Erythroblast (primary cell): ENCODE results near the gene C1QL3.

Source experiments
- DNase-seq, 2 experiments: peaks; one replicate each; lab custom pipeline; 2025; lab: John Stamatoyannopoulos, UW
- GATA1 ChIP-seq: IDR thresholded peaks from 2 replicates; pipeline ENCODE4 v1.6.1; 2011; ENCODE audit warnings: low read depth, mild to moderate bottlenecking, control low read depth, low read length, moderate library complexity
- POLR2A ChIP-seq: IDR thresholded peaks from 2 replicates; pipeline ENCODE4 v1.6.1; 2011; ENCODE audit warnings: mild to moderate bottlenecking, low read length

The C1QL3 gene

DNA sequence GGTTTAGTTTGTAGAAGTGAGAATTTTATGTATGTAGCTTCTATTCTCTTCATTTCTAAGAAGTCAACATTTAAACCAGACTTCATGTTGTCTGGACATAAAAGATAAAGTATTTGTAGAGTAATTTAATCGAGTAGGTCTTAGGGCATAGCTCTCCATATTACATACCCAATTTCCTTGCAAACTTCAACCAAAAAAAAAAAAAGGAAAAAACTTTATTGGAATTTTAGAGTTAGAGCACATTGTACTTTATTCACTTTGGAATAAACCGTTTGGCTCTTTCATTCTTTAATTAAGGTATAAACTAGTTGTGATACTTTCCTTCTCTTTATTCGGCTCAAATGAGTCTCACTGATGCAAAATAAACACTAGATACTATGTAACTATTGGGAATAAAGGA lies 48.9 kb downstream of the C1QL3 start:
- DNase-seq = no peak
- TF ChIP-seq POLR2A = no peak
- TF ChIP-seq GATA1 = no peak

DNA sequence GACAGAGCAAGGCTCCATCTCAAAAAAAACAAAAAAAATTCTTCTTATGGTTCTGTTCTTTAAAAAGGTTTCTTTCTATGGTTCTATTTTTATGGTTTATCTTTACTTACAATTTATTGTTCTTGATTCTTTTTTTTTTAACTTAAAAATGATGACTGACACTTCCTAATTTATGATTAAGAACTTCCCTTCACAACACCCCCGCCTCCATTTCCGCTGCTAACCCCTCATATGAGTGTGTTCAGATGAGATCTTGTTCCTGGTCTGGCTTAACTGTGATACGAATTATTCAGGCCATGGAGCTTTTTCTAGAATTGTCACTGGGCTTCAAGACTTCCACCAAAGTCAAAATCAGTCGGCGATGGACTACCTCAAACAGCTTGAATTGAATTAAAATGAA lies 50.9 kb downstream of the C1QL3 start:
- DNase-seq = no peak

DNA sequence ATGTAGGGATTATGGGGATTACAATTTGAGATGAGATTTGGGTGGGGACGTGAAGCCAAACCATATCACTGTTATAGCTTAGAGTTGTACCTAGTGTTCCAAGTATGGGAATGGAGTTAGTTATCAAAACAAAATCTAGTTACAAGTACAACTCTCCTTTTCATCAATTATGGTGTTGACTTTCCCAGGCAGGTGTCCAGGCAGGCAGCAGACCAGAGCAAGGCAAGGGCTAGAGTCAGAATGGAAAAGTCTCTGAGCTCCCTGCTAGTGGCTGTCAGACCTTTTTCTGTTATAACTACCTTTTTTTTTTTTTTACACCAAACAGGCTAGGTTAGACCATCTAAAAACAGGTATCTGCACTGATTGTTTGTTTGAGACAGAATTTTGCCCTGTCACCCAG lies 55.7 kb downstream of the C1QL3 start:
- TF ChIP-seq GATA1 = no peak
- TF ChIP-seq POLR2A = no peak
- DNase-seq = no peak

More for the DNA sequence above, 50.9 kb downstream of the C1QL3 start:
- TF ChIP-seq GATA1 (no peak), POLR2A (no peak)
